GM19438 (cell line): Measurements from ENCODE around the gene MAPT.
"Not testable (repeated sequence)": the region's sequence is repeated elsewhere in the genome, so short reads cannot be mapped to it uniquely, and the experiment has no call there.

Experiments used
- ATAC-seq: cut with Tn5 transposase; IDR thresholded peaks from one replicate; pipeline ENCODE4 v1.9.1; 2021; ENCODE audit warnings: low read depth; ENCODE audit not compliant: unreplicated experiment

The MAPT gene

DNA sequence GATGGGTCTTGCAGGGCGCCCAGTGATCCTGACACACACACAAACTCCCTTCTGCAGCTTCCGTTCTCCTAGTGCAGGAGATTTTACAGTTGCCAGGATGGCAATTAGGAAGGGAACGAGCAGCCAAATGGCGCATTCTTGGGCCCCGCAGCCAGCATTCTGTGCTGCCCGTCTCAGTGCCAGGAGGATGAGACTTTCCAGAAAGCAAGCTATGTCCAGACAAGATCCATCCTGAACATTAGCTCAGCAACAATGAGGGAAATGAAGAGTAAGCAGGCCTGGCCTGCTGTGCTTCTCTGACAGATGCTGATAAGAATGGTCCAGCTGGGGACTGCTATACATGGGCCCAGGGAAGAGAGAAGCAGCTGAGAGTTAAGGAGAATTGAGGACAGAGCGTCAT, 33.2 kb upstream of the MAPT start:
- no peak for ATAC-seq

DNA sequence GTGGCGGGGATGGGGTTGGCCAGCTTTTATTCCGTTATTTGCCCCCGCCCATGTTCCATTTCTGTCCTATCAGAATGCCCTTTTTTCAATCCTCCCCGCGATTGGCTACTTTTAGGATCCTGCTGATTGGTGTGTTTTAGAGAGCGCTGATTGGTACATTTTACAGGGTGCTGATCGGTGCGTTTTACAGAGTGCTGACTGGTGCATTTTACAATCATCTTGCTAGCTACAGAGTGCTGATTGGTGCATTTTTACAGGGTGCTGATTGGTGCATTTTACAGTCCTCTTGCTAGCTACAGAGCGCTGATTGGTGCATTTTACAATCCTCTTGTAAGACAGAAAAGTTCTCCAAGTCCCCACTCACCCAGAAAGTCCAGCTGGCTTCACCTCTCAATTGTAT, 32.2 kb upstream of the MAPT start:
- not testable (repeated sequence) for ATAC-seq

DNA sequence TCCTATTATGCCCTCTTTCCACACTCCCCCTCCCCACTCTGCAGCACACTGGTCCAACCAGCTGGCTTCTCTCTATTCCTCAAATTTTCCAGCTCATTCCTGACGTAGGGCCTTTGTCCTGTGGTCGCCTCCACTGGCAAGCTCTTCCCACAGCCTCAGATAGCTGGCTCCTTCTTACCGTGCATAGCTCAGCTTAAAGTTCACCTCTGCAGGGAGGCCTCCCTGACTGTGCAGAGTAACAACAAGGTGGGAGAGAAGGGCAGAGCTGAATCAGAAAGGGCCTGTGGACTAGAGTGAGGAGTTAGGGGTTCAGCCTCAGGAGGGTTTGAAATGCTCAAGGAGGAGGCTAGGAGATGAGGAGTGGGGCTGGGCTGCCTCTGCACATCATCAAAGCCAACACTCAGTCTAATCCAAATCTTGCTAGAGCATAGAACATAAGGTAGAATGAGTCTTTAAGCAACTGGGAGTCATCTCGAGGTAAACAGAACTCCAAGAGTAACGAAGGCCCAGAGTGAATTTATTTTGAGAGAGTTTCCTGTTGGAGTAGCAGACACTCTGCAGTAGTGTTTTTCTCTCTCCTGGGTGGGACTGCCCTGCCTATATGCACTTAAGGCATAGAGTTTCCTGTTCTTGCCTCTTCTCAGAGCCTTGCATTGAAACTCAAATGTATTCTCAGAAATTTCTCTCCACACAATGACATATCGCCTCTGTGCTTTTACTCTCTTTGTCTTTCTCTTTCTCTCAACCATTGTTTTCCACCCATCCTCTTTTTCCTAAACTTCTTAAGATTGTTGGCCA, 30.3 kb upstream of the MAPT start:
- no peak for ATAC-seq

DNA sequence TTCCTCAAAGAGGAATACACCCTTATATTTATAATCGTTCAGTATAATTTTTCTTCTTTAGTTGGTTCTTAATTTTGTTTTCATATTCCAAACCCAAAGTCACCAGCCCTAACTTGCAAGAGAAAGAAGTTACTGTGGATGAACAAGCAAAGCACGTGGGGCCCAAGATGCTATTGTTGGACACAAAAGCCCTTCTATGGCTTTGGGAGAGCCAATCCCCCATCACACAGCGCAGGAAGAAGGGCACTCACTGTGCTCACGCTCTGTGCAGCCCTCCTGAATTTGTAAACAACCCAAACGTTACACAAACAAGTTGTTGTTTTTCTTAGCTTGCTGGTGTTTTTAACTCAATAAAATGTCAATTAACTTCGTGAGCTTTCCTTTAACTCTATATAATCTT, 27.2 kb upstream of the MAPT start:
- no peak for ATAC-seq

DNA sequence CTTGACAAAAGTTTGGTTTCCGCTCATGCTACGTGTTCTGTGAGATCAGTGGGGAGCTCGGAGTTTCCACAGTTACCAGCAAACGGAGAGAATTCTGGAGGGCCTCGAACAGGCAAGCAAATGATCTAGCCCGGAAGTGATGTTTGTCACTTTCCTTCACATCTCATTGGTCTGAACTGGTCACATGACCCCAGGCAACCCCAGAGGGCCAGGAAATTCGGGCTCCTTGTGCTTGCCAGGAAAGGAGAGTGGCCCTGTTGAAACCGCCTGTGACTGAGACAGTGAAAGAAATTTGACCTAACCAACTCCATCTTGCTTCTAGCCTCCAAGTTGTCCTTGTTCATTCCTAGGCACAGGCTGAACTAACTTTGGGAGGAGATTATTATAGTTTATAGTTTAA, 26.7 kb upstream of the MAPT start:
- ATAC-seq, result no peak

DNA sequence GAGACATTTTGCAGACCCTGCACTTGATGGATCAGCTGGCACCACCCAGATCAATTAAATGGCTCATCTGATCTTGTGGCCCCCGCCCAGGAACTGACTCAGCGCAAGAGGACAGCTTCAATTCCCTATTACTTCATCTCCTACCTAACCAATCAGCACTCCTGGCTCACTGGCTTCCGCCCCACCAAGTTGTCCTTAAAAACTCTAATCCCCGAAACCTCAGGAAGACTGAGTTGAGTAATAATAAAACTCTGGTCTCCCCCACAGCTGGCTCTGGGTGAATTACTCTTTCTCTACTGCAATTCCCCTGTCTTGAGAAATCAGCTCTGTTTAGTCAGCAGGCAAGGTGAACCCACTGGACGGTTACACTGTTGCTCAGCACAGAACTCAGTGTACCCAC, 26.1 kb upstream of the MAPT start:
- no peak for ATAC-seq

DNA sequence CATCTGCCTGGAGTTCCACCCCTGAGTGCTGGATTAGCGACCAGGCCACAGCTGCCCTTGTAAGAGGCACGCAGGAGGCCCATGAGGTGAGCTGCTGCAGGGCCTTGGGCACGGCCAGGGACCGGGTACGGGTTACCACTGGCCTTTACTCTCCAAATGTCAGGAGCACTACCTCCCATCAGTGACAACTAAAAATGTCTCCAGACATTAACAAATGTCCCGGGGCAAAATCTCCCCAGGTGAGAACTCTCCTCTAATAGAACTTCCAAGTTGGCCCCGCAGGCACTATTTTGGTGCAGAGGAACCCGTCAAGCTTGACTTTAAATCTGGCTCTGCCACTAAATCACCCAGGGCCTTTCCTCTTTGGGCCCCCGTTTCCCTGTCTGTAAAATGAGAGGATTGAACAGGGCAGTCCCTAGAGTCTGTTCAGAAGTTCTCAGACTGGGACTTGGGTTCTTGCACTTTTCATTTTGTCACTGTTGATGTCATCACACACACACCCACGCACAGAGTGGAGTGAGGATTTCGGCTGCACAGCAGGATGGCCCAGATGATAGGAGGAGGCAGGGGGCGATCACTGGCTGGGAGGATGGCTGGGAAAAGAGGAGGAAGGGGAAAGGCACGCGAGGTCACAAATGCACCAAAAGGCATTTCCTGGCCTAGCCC, 24.5 kb upstream of the MAPT start:
- no peak for ATAC-seq

DNA sequence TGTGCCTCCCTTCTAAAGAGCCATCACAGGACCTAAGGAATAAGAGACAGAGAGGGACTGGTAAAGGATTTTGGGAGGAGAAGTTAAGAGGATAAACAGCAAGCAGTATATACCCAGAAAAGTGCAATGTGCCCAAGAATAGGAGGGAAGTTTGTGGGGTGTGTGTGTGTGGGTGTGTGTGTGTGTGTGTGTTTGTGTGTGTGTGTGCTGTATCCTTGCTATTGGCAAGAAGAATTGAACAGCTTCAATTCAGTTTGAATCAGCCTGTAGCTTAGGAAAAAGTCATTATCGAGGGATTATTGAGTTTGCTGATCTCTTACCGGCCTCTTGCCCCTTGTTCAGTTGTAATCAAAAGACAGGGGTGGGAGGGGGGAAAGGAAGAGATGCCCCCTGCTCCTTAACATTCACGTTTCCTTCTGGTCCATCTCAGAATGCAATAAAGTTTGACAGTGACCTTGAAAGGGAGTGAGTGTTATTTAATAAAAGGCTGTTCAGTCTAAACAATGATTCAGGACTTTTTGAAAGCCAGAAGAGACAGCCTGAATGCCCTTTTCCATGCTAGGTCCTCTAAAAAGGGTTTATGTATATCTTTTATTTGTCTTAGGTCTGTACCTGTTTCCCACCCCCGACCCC, 23.9 kb upstream of the MAPT start:
- ATAC-seq, result no peak

DNA sequence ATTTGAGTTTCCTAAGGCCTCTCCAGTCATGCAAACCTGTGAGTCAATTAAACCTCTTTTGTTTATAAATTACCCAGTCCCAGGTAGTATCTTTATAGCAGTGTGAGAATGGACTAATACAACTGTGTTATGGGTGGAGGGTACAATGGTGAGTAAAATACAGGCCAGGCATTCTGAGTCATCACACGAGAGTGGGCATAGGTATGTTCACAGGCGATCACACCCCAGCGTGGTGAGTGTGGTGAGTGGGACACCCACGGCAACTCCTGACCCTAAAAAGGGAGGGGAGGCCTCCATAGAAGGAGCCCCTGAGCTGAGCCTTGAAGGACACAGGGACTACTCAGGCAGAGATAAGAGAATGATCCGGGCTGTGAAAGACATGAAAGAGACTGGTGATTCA, 22.6 kb upstream of the MAPT start:
- no peak for ATAC-seq

DNA sequence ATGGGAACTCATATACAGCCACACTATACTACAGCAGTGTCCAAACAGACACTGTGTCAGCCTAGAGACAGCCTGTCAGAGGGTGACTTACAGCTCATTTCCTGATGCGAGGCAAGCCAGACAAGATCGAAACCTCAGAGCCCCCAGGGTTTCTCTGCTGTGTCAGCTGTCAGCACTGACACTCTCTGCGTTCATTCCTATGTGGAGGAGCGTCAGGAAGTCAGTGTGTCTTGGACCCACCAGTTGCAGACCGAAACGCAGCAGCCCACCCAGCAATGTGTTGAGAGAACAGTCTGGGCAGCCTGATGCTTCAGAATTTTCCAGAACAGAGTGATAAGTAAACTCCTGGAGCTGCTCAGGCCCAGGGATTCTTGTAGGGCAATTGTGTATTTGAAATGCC, 20.6 kb upstream of the MAPT start:
- ATAC-seq, result no peak

DNA sequence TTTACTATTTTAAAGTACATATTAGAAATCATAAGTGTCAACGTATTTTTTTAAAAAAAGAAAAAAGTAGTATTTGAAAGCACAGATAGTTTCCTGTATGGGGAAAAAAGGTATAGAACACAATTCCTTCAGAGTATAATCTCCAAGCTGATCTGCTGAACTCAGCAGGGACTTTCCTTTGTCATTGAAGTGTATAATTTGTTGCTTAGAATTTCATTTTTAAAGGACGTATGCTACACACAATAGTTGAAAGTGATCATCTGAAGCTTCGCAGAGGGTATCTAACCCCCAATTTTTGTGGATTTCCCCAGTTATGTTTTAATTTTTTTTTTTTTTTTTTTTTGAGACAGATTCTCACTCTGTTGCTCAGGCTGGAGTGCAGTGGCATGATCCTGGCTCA, 20.2 kb upstream of the MAPT start:
- ATAC-seq, result no peak

DNA sequence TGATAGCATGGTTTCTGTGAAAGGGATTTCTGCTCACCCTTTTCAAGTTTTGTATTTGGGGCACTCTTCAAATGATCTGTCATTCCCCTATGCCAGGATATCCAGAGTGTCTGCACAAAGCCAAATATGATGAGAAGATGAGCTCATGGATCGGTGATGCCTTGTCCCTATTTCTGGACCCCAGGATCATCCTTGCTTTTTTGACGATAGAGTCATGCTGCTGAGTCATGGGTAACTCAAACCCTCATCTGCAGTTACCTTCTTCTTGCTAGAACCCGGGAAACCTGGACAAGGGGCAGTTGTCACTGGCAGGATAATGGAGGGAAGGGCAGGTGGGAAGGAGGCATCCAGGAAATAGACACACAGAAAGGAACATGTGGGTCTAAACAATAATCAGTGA, 17.8 kb upstream of the MAPT start:
- ATAC-seq, result no peak

DNA sequence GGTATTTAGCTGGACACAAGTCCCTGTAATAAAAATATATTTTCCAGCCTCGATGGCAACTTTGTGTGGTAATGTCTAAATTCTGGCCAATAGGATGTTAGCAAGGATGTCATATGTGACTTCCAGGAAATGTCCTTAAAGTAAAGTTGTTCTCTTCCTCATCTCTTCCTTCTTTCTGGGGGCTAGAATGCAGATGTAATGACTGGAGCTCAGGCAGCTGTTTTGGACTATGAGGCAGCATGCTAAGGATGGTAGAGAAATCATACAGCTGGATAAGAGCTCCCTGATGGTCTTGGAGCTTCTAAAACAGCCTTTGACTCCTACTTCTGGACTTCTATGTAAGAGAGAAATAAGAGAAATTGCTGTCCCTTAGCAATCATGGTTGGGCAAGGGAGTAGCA, 16.9 kb upstream of the MAPT start:
- no peak for ATAC-seq

DNA sequence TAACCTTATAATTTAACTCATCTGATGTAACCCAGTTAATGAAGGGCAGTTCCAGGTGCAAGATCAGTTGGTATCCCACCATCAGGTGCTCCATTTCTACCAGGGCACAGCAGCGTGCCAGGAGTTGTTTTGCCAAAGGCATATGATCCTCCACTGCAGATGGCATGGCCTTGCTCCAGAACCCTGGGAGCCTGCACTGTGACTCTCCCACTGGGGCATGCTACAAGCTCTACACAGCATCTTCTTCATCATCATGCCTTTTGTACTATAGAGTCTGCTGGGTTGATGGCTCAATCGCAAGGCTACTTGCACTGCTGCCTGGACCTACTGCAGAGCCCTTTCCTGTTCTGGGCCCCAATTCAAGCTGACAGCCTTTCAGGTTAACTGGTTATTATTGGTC, 11.3 kb upstream of the MAPT start:
- ATAC-seq, result no peak

DNA sequence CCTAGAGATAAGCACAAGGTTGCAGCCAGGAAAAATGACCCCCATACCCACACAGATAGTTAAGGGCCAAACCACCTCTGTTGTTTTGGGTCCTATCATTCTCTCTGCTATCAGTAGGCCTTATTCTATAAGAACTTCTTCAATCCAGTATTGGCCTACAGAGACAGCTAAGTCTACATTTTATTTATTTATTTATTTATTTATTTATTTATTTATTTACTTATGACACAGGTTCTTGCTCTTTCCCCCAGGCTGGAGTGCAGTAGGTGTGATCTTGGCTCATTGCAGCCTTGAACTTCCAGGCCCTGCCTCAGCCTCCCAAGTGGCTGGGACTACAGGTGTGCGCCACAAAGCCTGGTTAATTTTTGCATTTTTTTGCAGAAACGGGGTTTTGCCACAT, 7.5 kb upstream of the MAPT start:
- ATAC-seq, result no peak

DNA sequence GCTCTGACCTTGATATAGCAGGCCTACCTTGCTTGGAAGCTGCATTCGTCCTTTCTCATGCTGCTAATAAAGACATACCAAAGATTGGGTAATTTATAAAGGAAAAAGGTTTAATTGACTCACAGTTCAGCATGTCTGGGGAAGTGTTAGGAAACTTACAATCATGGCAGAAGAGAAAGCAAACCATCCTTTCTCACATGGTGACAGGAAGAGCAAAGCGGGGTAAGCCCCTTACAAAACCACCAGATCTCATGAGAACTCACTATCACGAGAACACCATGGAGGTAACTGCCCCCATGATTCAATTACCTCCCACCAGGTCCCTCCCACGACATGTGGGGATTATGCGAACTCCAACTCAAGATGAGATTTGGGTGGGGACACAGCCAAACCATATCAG, 6.0 kb upstream of the MAPT start:
- ATAC-seq, result no peak

DNA sequence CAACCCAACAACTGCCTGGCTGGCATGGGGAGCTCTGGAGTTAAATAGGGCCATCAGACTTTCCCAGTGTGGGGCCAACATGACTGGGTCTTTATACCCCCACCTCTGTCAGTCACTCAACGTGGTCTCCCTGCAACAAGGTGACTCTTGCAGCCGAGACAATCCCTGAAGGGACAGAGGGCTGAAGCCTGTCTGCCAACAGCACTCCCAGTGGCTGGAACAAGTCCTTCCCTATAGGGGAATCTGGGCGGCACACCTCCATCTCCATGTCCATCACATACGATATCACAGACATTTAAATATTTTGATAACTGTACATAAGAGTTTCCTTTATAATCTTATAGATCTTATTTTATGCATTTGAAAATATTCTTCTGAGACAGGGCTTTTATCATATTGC, 4.8 kb upstream of the MAPT start:
- ATAC-seq, result no peak

DNA sequence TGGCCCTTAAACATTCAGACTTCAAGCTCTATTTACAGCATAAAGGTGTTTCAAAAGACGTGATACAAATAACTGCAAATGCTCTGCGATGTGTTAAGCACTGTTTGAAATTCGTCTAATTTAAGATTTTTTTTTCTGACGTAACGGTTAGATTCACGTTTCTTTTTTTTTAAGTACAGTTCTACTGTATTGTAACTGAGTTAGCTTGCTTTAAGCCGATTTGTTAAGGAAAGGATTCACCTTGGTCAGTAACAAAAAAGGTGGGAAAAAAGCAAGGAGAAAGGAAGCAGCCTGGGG, 681 bp upstream of the MAPT start:
- no peak for ATAC-seq

DNA sequence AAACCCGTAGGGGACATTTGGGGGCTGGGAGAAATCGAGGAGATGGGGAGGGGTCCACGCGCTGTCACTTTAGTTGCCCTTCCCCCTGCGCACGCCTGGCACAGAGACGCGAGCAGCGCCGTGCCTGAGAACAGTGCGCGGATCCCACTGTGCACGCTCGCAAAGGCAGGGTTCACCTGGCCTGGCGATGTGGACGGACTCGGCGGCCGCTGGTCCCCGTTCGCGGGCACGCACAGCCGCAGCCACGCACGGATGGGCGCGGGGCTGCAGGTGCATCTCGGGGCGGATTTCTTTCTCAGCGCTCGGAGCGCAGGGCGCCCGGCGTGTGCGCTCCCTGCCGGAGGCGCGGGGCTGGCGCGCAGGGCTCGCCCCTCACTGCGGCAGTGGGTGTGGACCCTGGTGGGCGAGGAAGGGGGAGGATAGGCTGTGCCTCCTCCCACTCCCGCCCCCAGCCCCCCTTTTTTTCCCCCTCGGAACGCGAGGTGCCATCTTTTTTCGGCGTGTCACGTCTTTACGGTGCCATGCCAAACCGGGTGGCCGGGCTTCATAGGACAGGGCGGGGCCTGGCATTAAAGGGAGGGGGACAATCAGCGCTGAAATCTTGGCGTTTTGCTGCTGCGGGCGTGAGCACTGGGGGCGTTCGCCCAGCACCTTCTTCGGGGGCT, 1.1 kb downstream of the MAPT start:
- ATAC-seq, result no peak

DNA sequence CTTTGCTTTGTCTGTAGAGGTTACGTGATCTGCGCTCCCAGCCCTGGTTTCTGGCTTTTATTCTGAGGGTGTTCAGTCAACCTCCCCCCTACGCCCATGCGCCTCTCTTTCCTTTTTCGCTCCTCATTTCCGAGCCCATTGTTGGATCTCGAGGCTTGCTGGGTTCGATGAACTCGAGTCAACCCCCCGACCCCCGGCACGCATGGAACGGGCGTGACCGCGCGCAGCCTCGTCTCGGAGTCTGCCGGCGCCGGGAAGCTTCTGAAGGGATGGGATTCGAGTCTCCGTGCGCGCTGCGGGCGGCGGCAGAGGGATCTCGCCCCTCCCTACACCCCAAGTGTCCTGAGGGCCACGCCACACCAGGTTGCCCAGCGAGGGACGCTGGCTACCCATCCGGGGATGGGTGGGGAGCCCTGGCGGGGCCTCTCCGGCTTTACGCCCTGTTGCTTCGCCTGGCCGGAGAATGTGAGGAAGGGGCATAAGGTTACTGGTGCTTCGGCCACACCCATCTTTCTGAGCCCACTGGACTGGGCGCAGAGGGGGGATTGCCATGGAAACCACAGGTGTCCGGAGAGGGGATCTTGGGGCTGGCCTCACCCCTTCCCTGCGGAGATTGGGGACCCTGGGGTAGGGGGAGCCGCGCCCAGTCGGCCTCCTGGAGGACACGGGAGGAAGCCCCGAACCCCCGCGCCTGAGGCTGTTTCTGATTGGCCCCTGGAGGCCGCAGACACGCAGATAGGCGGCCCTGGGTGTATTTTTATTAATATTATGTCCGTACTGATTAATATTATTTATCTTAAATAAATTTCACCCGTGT, 1.8 kb downstream of the MAPT start:
- no peak for ATAC-seq
